Thymus (tissue), 11 donors: ENCODE results near the gene RCSD1. TPM values are rescaled to one million over a fixed set of nuclear protein-coding genes. Genes with fewer than 3 reads are reported as not detected.

Experiments used
- DNase-seq, 9 donors: peaks; one replicate each; pipeline ENCODE4 v3.0.0-alpha.2; 2013; ENCODE audit warnings: low spot score in 9 of 9, low read depth in 6 of 9, missing footprints in 1 of 9
- H3K27ac ChIP-seq, 2 donors: one replicate each; pipeline ENCODE4 v1.5.1; 2013; ENCODE audit warnings: control low read depth in 1 of 2, low read depth in 1 of 2, low read length in 1 of 2, mild to moderate bottlenecking in 1 of 2, moderate library complexity in 1 of 2
- H3K27me3 ChIP-seq, 2 donors: one replicate each; pipeline ENCODE4 v1.5.1; 2013; ENCODE audit warnings: low read length in 1 of 2; ENCODE audit not compliant: control insufficient read depth in 2 of 2, insufficient read depth in 1 of 2
- H3K36me3 ChIP-seq, 2 donors: one replicate each; pipeline ENCODE4 v1.5.1; 2013; ENCODE audit warnings: low read length in 1 of 2, mild to moderate bottlenecking in 1 of 2, moderate library complexity in 1 of 2; ENCODE audit not compliant: control insufficient read depth in 2 of 2, insufficient read depth in 2 of 2
- H3K4me1 ChIP-seq, 2 donors: one replicate each; pipeline ENCODE4 v1.5.1; 2013; ENCODE audit warnings: low read length in 2 of 2; ENCODE audit not compliant: control insufficient read depth in 2 of 2, insufficient read depth in 2 of 2
- H3K4me3 ChIP-seq, 2 donors: one replicate each; pipeline ENCODE4 v1.5.1; 2013; ENCODE audit warnings: low read length in 2 of 2, control low read depth in 1 of 2, mild to moderate bottlenecking in 1 of 2
- H3K9me3 ChIP-seq, 2 donors: one replicate each; pipeline ENCODE4 v1.5.1; 2013; ENCODE audit warnings: low read length in 1 of 2, mild to moderate bottlenecking in 1 of 2; ENCODE audit not compliant: control insufficient read depth in 2 of 2, insufficient read depth in 1 of 2
- WGBS: extraction: QIAGEN DNeasy Blood & Tissue Kit; methylation state at CpG from one replicate; pipeline ENCODE4 v1.1.7; 2013; 5-methylcytosine and 5-hydroxymethylcytosine counted together
- polyA plus RNA-seq: library from polyadenylated mRNA; stranded (reverse); fragments of 200-250 nt; gene quantifications from one replicate; pipeline ENCODE4 v1.2.3, GENCODE V29; 2013
- total RNA-seq: library from RNA; stranded (reverse); fragments of 120-200 nt; gene quantifications from one replicate; pipeline ENCODE4 v1.2.4, GENCODE V29; 2013
- donor health status: healthy.

The RCSD1 gene
- total and polyA plus RNA-seq, 2 donors = 69.4 to 95.8 TPM

DNA sequence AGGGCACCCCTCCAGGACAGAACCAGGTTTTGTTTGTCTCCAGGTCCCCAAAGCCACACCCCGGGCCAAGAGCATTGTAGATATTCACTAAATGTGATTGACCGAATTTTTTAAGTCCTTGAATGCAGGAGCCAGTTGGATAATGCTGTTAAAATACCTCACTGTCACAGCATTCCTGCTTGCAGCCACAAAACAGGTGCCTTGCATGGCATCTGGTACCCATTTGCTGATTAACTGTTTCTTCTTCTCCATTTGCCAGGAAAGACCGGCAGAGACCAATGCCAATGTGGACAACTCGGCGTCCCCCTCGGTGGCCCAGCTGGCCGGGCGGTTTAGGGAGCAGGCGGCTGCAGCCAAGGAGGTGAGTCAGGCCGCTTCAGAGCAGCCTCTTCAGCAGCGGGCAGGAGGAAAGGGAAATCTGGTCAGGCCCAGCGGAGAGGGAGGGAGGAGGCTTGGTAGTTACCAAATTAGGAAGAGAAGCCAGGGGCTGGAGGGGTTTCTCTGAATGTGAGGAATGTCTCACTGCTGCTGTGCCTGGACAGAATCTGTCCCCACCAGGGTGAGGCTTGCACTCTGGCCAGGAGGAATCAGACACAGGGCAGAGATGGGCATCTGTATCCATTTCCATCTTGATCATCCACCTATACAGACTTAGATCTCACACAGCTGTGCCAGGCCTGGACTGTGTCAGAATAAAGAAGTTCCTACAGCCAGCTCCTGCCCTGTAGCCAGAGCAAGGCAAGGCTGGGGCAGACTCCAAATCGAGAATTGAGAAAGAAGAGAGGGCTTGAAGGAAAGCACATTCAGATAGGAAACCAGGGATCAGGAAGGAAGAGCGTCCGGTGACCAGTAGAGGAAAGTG is 53.8 kb downstream of the RCSD1 start:
- DNase-seq = no peak
- no peak overlapping the region for H3K27ac ChIP-seq
- peaks cover 79 to 96% of the 10 kb centered on the region in 2 donors for H3K36me3 ChIP-seq
- 94% methylated on average over 15 of the region's 15 CpGs for WGBS
- H3K9me3 ChIP-seq = no peaks in the 10 kb centered on the region
- H3K27me3 ChIP-seq = no peaks in the 10 kb centered on the region
- H3K4me1 ChIP-seq = peaks cover 0 to 8% of the 10 kb centered on the region in 2 donors
- no peak overlapping the region for H3K4me3 ChIP-seq

DNA sequence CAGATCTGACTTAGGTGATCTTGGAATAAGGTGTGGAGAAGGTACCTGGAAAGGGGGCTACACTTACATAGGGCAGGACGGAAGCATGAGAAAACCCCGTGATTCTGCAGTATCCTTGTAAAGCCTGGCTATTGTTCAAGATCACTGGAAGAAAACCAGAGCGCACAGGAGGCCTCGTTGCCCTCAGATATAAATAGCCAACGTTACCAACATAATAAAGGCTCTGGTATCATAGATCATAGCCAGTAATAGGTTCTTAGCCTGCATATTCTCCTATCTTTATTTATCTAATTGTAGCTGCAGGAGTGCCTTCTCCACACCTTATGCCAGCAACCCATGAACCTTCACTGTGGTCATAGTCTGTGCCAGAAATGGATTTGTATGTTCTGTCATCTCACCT is 55.8 kb downstream of the RCSD1 start:
- Histone ChIP-seq H3K27ac (no peak overlapping the region), H3K4me3 (no peak overlapping the region), H3K27me3 (no peaks in the 10 kb centered on the region), H3K9me3 (no peaks in the 10 kb centered on the region), H3K36me3 (peaks cover 79 to 96% of the 10 kb centered on the region in 2 donors), H3K4me1 (peaks cover 0 to 4% of the 10 kb centered on the region in 2 donors)
- no peak for DNase-seq
- WGBS = 97% methylated on average over 5 of the region's 5 CpGs

DNA sequence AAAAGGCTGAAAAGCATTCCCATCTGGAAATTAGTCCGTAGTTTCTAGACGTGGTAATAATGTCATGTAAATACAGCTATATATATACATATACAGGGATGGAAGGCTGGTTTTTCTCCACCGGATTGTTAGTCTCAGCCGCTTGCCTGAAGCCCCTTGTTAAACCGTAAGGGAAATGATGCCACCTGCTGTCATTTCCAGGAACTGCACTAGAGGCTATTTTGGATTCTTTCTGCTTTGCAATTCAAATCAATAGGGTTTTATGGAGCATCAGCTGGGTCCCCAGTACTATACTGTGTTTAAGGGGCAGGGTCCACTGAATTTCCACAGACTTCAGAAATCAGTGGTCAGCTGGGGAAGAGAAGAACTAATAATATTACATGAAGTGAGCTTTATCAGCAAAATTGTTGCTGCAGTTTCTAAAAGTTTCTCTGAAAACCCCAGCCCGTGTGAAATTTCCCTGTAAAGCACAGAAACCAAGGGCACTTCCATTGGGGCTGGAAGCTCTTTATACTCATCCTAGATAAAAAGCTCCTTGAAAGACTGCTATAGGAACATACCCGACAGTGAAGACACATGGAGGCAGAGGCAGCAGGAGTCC is 58.0 kb downstream of the RCSD1 start:
- no peaks in the 10 kb centered on the region for H3K9me3 ChIP-seq
- DNase-seq = peak; percentile 46 to 90 (median 80)
- peak overlapping the region in 1 of 2 donors; percentile 28 for H3K27ac ChIP-seq
- WGBS = 34% methylated on average over 7 of the region's 7 CpGs
- H3K36me3 ChIP-seq = peaks cover 75 to 97% of the 10 kb centered on the region in 2 donors
- H3K27me3 ChIP-seq = no peaks in the 10 kb centered on the region
- H3K4me3 ChIP-seq = no peak overlapping the region
- peaks cover 0 to 4% of the 10 kb centered on the region in 2 donors for H3K4me1 ChIP-seq

DNA sequence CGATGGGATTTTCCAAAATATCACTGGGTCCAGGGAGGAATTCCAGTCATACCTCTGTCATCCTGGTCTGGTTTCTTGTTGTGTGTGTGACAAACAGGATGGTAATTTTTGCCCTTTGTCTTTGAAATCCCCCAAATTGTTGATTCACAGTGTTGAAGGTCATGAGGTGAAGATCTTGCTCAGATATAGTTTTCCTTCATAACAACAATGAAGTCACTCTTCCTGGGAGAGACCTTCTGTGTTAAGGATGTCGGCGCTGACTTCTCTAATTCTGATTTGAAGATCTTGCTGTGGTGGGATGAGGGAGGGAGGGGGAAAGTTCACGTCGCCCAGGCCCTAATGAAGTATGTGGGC is 59.5 kb downstream of the RCSD1 start:
- no peaks in the 10 kb centered on the region for H3K27me3 ChIP-seq
- peaks cover 75 to 97% of the 10 kb centered on the region in 2 donors for H3K36me3 ChIP-seq
- no peak overlapping the region for H3K27ac ChIP-seq
- DNase-seq = no peak
- H3K4me1 ChIP-seq = peaks cover 0 to 4% of the 10 kb centered on the region in 2 donors
- no peak overlapping the region for H3K4me3 ChIP-seq
- WGBS = 98% methylated on average over 5 of the region's 5 CpGs
- H3K9me3 ChIP-seq = no peaks in the 10 kb centered on the region

DNA sequence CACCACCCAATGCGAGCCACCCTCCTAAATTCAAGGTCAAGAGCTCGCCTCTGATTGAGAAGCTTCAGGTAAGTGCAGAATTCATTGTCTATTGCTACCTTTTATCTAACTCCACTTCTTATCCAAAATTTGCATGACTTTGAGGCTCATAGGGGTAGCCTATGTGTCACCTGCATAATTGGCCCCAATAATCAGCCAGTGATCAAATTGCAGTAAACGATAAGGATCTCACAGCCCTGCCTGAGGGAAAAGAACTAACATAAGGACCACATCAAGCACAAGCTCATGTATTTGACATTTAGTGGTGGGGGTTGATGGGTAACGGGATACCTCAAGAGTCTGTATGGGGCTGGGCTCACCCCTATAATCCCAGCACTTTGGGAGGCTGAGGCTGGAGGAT is 60.0 kb downstream of the RCSD1 start:
- Histone ChIP-seq H3K9me3 (no peaks in the 10 kb centered on the region), H3K27me3 (no peaks in the 10 kb centered on the region), H3K4me3 (no peak overlapping the region), H3K36me3 (peaks cover 77 to 97% of the 10 kb centered on the region in 2 donors), H3K4me1 (peaks cover 0 to 4% of the 10 kb centered on the region in 2 donors), H3K27ac (no peak overlapping the region)
- 97% methylated on average over 4 of the region's 4 CpGs for WGBS
- no peak for DNase-seq

DNA sequence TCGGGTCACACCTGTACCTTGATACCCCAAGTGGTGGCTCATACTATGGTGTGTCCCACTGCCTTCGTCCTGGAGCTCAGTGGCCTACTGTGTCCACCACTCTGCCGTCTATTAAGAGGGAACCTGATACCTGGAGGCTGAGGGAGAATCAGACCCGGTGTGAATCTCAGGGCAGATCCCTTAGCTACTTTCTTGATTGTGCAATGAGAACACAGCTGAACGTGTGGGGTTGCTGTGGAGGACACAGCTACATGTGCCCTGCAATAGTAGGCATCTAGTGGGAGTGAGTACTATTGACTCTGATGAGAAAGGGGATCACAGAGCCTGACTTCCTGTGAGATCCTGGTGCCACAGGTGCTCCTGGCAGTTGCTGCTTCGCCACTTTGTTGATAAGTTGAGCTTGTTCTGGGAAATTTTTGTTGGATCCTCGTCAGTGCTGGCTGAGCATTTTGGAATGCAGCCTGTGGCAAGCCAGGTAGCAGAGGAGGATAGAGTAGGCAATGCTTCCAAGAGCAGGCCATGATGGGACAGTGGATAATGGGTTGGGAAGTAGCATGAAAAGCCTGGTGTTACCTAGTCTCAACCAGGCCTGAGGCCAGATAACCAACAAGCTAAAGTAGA is 63.5 kb downstream of the RCSD1 start:
- Histone ChIP-seq H3K36me3 (peaks cover 90 to 99% of the 10 kb centered on the region in 2 donors), H3K4me3 (no peak overlapping the region), H3K27ac (no peak overlapping the region), H3K27me3 (no peaks in the 10 kb centered on the region), H3K4me1 (no peaks in the 10 kb centered on the region), H3K9me3 (no peaks in the 10 kb centered on the region)
- 97% methylated on average over 7 of the region's 7 CpGs for WGBS
- no peak for DNase-seq

DNA sequence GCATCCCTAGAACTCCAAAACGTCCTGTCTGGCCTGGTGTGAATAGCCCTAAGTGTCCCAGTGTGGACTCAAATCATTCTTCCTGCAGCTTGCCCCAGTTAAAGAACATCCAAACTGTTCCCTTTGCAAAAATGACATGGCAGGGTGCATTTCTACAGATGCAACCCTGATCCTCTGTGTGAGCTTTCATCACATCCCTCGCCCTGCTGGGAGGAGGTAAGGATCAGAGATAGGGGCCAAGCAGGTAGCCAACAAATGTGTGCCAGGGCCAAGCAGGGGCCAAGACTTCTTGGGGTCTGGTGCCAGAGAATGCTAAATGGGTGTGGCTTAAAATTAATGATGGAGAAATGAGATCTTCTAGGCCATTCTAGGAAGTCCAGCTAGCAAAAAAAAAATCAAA is 64.7 kb downstream of the RCSD1 start:
- no peak for DNase-seq
- Histone ChIP-seq H3K27me3 (no peaks in the 10 kb centered on the region), H3K36me3 (peaks cover 92 to 96% of the 10 kb centered on the region in 2 donors), H3K27ac (no peak overlapping the region), H3K4me3 (no peak overlapping the region), H3K4me1 (no peaks in the 10 kb centered on the region), H3K9me3 (no peaks in the 10 kb centered on the region)
- WGBS = 92% methylated on average over 2 of the region's 2 CpGs

DNA sequence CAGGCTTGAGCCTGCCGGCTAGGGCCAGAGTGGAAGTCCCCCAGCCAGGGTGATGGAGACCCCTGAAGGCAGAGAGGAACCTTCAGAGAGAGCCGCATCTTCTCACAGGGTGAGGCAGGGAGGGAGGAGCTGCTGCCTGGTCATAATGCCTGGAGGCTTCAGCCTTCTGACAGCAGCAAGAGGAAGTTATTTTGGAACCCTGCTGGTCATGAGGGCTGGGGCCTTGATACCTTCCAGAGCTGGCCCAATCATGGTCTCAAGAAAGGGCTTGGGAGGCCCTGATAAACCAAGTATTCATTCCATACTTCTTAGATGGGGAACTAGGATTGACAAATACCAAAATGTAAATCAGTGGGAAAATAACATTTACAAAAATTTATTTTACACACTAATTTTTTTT is 65.1 kb downstream of the RCSD1 start:
- H3K4me1 ChIP-seq = no peaks in the 10 kb centered on the region
- H3K9me3 ChIP-seq = no peaks in the 10 kb centered on the region
- H3K36me3 ChIP-seq = peaks cover 90 to 96% of the 10 kb centered on the region in 2 donors
- no peak overlapping the region for H3K27ac ChIP-seq
- WGBS = 95% methylated on average over 2 of the region's 2 CpGs
- DNase-seq = no peak
- no peaks in the 10 kb centered on the region for H3K27me3 ChIP-seq
- H3K4me3 ChIP-seq = no peak overlapping the region
